Neural cell (in vitro differentiated cells): ENCODE results near the gene SLC9A1. TPM values are rescaled to one million over a fixed set of nuclear protein-coding genes. Genes with fewer than 3 reads are reported as not detected.

ENCODE experiments used
- H2AFZ ChIP-seq: fragments of 200-600, 300-800 bp; sonication (generic), shearing (Covaris generic); 2 replicates; pipeline ENCODE4 v1.6.0; 2014; ENCODE audit warnings: low read depth, mild to moderate bottlenecking, antibody characterized with exemption, low read length, moderate library complexity
- H3F3A ChIP-seq: fragments of 200-600 bp; shearing (Covaris generic); 2 replicates; pipeline ENCODE4 v1.6.1; 2016; ENCODE audit warnings: mild to moderate bottlenecking, moderate library complexity, mixed read lengths, antibody characterized with exemption, low read length; ENCODE audit not compliant: insufficient read depth, poor library complexity, severe bottlenecking
- H3K27ac ChIP-seq: fragments of 200-600, 300-800 bp; sonication (generic), shearing (Covaris generic); 2 replicates; pipeline ENCODE4 v1.5.1; 2014; ENCODE audit warnings: mild to moderate bottlenecking, low read length, moderate library complexity
- H3K27me3 ChIP-seq: fragments of 300-800, 200-600 bp; sonication (generic), shearing (Covaris generic); 2 replicates; pipeline ENCODE4 v1.6.0; 2014; ENCODE audit warnings: mild to moderate bottlenecking, low read depth, low read length, moderate library complexity; ENCODE audit not compliant: insufficient read depth
- H3K36me3 ChIP-seq: fragments of 300-800, 200-600 bp; sonication (generic), shearing (Covaris generic); 2 replicates; pipeline ENCODE4 v1.5.1; 2014; ENCODE audit warnings: mild to moderate bottlenecking, antibody characterized with exemption, low read length, moderate library complexity; ENCODE audit not compliant: insufficient read depth
- H3K4me2 ChIP-seq: fragments of 300-800, 200-600 bp; sonication (generic), shearing (Covaris generic); 2 replicates; pipeline ENCODE4 v1.6.0; 2014; ENCODE audit warnings: mild to moderate bottlenecking, low read length
- H3K4me3 ChIP-seq: fragments of 300-800, 200-600 bp; sonication (generic), shearing (Covaris generic); 2 replicates; pipeline ENCODE4 v1.5.1; 2014; ENCODE audit warnings: mild to moderate bottlenecking, low read length, moderate library complexity
- H3K79me2 ChIP-seq: fragments of 200-600 bp; shearing (Covaris generic); replicated peaks from 2 replicates; pipeline ENCODE4 v1.6.0; 2014; ENCODE audit warnings: mild to moderate bottlenecking, low read length, moderate library complexity; ENCODE audit not compliant: insufficient read depth
- H3K9ac ChIP-seq: fragments of 300-800, 200-600 bp; sonication (generic), shearing (Covaris generic); 2 replicates; pipeline ENCODE4 v1.6.1; 2016; ENCODE audit warnings: mild to moderate bottlenecking, low read length, mixed read lengths
- H3K9me2 ChIP-seq: fragments of 200-600 bp; shearing (Covaris generic); 2 replicates; pipeline ENCODE4 v1.6.1; 2016; ENCODE audit warnings: mild to moderate bottlenecking, low read length, mixed read lengths; ENCODE audit not compliant: insufficient read depth
- H3K9me3 ChIP-seq: fragments of 200-600, 300-800 bp; sonication (generic), shearing (Covaris generic); 2 replicates; pipeline ENCODE4 v1.6.1; 2016; ENCODE audit warnings: mild to moderate bottlenecking, mixed run types, low read length, moderate library complexity, mixed read lengths
- H4K20me1 ChIP-seq: fragments of 200-600 bp; shearing (Covaris generic); 2 replicates; pipeline ENCODE4 v1.6.1; 2016; ENCODE audit warnings: mild to moderate bottlenecking, mixed run types; ENCODE audit not compliant: insufficient read depth
- EP300 ChIP-seq: fragments of 450-650 bp; conservative IDR thresholded peaks from 2 replicates; pipeline ENCODE4 v1.6.1; 2014; ENCODE audit warnings: antibody characterized with exemption, mild to moderate bottlenecking, moderate library complexity; ENCODE audit not compliant: poor library complexity, severe bottlenecking
- EZH2 ChIP-seq: fragments of 200-600, 300-800 bp; shearing (Covaris generic), sonication (generic); IDR thresholded peaks from 2 replicates; pipeline ENCODE4 v1.6.1; 2014; ENCODE audit warnings: antibody characterized with exemption, low read length, borderline replicate concordance, mild to moderate bottlenecking; ENCODE audit not compliant: insufficient read depth, poor library complexity, severe bottlenecking
- MXI1 ChIP-seq: fragments of 450-650 bp; conservative IDR thresholded peaks from 2 replicates; pipeline ENCODE4 v1.6.1; 2014; ENCODE audit warnings: antibody characterized with exemption, mild to moderate bottlenecking; ENCODE audit not compliant: poor library complexity, severe bottlenecking
- POLR2AphosphoS5 ChIP-seq: IDR thresholded peaks from 2 replicates; pipeline ENCODE4 v1.6.1; 2012
- RAD21 ChIP-seq: fragments of 450-650 bp; conservative IDR thresholded peaks from 2 replicates; pipeline ENCODE4 v1.6.1; 2014; ENCODE audit warnings: antibody characterized with exemption, mild to moderate bottlenecking, moderate library complexity
- REST ChIP-seq: IDR thresholded peaks from 2 replicates; pipeline ENCODE4 v1.6.1; 2012; ENCODE audit warnings: borderline replicate concordance
- SMC3 ChIP-seq: fragments of 450-650 bp; conservative IDR thresholded peaks from 2 replicates; pipeline ENCODE4 v1.6.1; 2014; ENCODE audit warnings: antibody characterized with exemption, mild to moderate bottlenecking, moderate library complexity; ENCODE audit not compliant: poor library complexity
- TAF1 ChIP-seq: IDR thresholded peaks from 2 replicates; pipeline ENCODE4 v1.6.1; 2012; ENCODE audit warnings: low read depth
- polyA plus RNA-seq: library from polyadenylated mRNA; depleted of rRNA; stranded (reverse); fragments of >200 nt; gene quantifications from 2 replicates; pipeline ENCODE4 v1.2.3, GENCODE V29; 2014
- TF ChIP-seq, protein P1 (sequence below): fragments of 450-650 bp; IDR thresholded peaks from 2 replicates; pipeline ENCODE4 v1.5.1; 2014; ENCODE audit warnings: antibody characterized with exemption, mild to moderate bottlenecking, moderate library complexity; ENCODE audit not compliant: poor library complexity, severe bottlenecking

The SLC9A1 gene
- polyA plus RNA-seq, 1 donor from 2014 or later: 1.5 TPM

DNA sequence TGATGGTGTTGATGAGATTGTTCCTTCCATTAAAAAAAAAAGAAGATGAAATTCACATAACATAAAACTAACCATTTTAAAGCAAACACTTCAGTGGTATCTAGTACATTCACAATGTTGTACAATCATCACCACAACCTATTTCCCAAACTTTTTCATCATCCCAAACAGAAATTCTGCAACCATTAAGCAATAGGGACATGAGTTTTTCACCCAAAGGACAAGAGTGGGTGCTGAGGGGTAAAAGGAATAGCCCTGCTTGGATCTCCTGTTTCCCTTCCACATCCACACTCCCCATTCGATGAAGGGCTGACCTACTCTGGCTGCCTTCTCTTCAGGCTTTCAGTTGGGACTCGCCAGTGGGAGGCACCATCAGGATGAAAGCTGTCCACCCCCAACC lies 59.3 kb downstream of the SLC9A1 start:
- Histone ChIP-seq H4K20me1 (no peaks in the 10 kb centered on the region), H3K27me3 (no peaks in the 10 kb centered on the region), H3K9me2 (no peaks in the 10 kb centered on the region), H3K27ac (no peak overlapping the region), H2AFZ (no peak overlapping the region), H3K36me3 (no peaks in the 10 kb centered on the region), H3F3A (no peaks in the 10 kb centered on the region), H3K4me3 (no peak overlapping the region), H3K79me2 (no peaks in the 10 kb centered on the region), H3K4me2 (no peak overlapping the region), H3K9ac (no peak overlapping the region), H3K9me3 (no peaks in the 10 kb centered on the region)
- no peak for TF ChIP-seq MXI1
- no peak for TF ChIP-seq REST
- TF ChIP-seq, protein P1, sequence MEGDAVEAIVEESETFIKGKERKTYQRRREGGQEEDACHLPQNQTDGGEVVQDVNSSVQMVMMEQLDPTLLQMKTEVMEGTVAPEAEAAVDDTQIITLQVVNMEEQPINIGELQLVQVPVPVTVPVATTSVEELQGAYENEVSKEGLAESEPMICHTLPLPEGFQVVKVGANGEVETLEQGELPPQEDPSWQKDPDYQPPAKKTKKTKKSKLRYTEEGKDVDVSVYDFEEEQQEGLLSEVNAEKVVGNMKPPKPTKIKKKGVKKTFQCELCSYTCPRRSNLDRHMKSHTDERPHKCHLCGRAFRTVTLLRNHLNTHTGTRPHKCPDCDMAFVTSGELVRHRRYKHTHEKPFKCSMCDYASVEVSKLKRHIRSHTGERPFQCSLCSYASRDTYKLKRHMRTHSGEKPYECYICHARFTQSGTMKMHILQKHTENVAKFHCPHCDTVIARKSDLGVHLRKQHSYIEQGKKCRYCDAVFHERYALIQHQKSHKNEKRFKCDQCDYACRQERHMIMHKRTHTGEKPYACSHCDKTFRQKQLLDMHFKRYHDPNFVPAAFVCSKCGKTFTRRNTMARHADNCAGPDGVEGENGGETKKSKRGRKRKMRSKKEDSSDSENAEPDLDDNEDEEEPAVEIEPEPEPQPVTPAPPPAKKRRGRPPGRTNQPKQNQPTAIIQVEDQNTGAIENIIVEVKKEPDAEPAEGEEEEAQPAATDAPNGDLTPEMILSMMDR: no peak
- no peak for TF ChIP-seq EZH2
- TF ChIP-seq RAD21: no peak
- no peak for TF ChIP-seq POLR2AphosphoS5
- TF ChIP-seq SMC3: no peak

DNA sequence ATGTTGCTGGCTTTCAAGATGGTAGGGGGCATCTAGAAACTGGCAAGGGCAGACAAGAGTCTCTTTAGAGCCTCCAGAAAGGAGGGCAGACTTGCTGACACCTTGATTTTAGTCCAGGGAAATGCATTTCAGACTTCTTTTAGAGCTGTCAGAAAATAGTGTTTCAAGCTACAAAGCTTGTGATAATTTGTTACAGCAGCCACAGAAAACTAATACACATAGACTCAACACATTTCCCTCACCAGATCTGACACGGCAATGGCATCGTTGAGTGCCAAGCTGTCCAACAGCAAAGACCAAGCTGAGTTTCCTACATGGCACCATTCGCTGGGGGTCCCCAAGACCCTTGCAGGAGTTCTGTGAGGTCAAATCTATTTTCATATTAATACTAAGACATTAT lies 62.0 kb downstream of the SLC9A1 start:
- Histone ChIP-seq H3K27ac (no peak overlapping the region), H3K9me2 (no peaks in the 10 kb centered on the region)
- TF ChIP-seq RAD21 (no peak), TAF1 (no peak), POLR2AphosphoS5 (no peak), MXI1 (no peak), REST (no peak), EZH2 (no peak), SMC3 (no peak), EP300 (no peak)
- TF ChIP-seq, protein P1: no peak

More for the DNA sequence above, 62.0 kb downstream of the SLC9A1 start:
- Histone ChIP-seq H4K20me1 (no peaks in the 10 kb centered on the region), H3K4me2 (no peak overlapping the region), H3F3A (no peaks in the 10 kb centered on the region), H2AFZ (no peak overlapping the region), H3K27me3 (no peaks in the 10 kb centered on the region), H3K36me3 (no peaks in the 10 kb centered on the region), H3K4me3 (no peak overlapping the region), H3K9ac (no peak overlapping the region), H3K9me3 (no peaks in the 10 kb centered on the region), H3K79me2 (no peaks in the 10 kb centered on the region)
